ENCODE data around the gene ZNF217. TPM values are rescaled to one million over a fixed set of nuclear protein-coding genes. Genes with fewer than 3 reads are reported as not detected.
"Not testable (repeated sequence)": the region's sequence is repeated elsewhere in the genome, so short reads cannot be mapped to it uniquely, and the experiment has no call there.

Gene ZNF217
- total and polyA plus RNA-seq, 2 of the 8 experiments (the other 6 are each of a cell fraction or from before 2014, with no cell fraction given), result 15.3 to 87.9 TPM

DNA sequence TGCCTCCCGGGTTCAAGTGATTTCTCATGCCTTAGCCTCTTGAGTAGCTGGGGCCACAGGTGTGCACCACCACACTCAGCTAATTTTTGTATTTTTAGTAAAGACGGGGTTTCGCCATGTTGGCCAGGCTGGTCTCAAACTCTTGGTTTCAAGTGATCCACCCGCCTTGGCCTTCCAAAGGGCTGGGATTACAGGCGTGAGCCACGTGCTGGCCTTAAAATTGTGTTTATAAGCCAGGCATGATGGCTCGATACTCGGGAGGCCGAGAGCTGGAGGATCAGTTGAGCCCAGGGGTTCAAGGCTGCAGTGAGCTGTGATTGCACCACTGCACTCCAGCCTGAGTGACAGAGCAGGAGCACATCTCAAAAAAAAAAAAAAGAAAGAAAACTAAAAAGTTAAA lies 27.0 kb downstream of the ZNF217 start:
- not testable (repeated sequence) for DNase-seq (ENCODE audit: low read depth in 1 of 2, low spot score in 2 of 2); H2BK5ac ChIP-seq (ENCODE audit: low read depth, low read length); H2AFZ ChIP-seq (ENCODE audit: low read length); H3K4me2 ChIP-seq (ENCODE audit: insufficient read depth in 1 of 2, low read depth in 2 of 2, low read length in 2 of 2); H2BK20ac ChIP-seq (ENCODE audit: low read length); H3K27ac ChIP-seq (ENCODE audit: low read depth, low read length); H2BK12ac ChIP-seq (ENCODE audit: low read depth, low read length); H4K5ac ChIP-seq (ENCODE audit: insufficient read length, low read depth, low read length); H2AK5ac ChIP-seq (ENCODE audit: low read depth, low read length); H3K27me3 ChIP-seq (replicated peaks in 1 of 4; ENCODE audit: control insufficient read depth in 3 of 4, extremely low read depth in 1 of 4, insufficient read depth in 3 of 4, low read length in 3 of 4); H3K23me2 ChIP-seq (ENCODE audit: low read depth, low read length); H3K56ac ChIP-seq (replicated peaks; ENCODE audit: insufficient read length, low read depth, low read length); H3K9ac ChIP-seq (replicated peaks in 1 of 4; ENCODE audit: extremely low read depth in 1 of 4, low read depth in 3 of 4, low read length in 3 of 4); H3K4me3 ChIP-seq (ENCODE audit: extremely low read depth in 1 of 4, insufficient read depth in 2 of 4, low read depth in 3 of 4, low read length in 4 of 4); H4K91ac ChIP-seq (replicated peaks; ENCODE audit: insufficient read length, low read length); H3K4ac ChIP-seq (replicated peaks; ENCODE audit: insufficient read length, low read depth, low read length); H2BK120ac ChIP-seq (replicated peaks; ENCODE audit: low read depth, low read length); H3K14ac ChIP-seq (ENCODE audit: insufficient read length); H3K79me1 ChIP-seq (ENCODE audit: low read depth, low read length); H4K8ac ChIP-seq (ENCODE audit: extremely low read depth, insufficient read depth, low read length); H4K20me1 ChIP-seq (replicated peaks in 1 of 2; ENCODE audit: control insufficient read depth in 1 of 2, insufficient read depth in 2 of 2, low read length in 2 of 2); H3K9me3 ChIP-seq (ENCODE audit: insufficient read depth in 2 of 2, low read depth in 1 of 2, low read length in 1 of 2); H3K4me1 ChIP-seq (replicated peaks in 1 of 4; ENCODE audit: control insufficient read depth in 3 of 4, insufficient read depth in 4 of 4, low read length in 3 of 4); FAIRE-seq; H2BK15ac ChIP-seq (ENCODE audit: low read length); H3K18ac ChIP-seq (ENCODE audit: extremely low read depth, low read length); H3K23ac ChIP-seq (ENCODE audit: insufficient read length)
- Histone ChIP-seq H3K79me2 (ENCODE audit: control insufficient read depth in 1 of 2, insufficient read depth in 2 of 2, low read length in 2 of 2) (peaks cover 0 to 33% of the 10 kb centered on the region in 2 experiments; a peak in 2 of 4 replicates), H3K36me3 (ENCODE audit: control insufficient read depth in 2 of 4, insufficient read depth in 4 of 4, low read length in 3 of 4) (peaks cover 20 to 71% (median 36%) of the 10 kb centered on the region in 4 experiments)
- CTCF ChIA-PET (ENCODE audit: partially characterized antibody), result interaction anchor here (1.1 to 1.2 kb wide), 2 partner anchors 358 to 495 kb away, joined by 3 read pairs; no protein-coding TSS in a partner anchor
- 94% methylated on average over 9 of the region's 9 CpGs; no CpG with 5 or more reads in 1 of the 2 experiments for WGBS, 2 experiments (ENCODE audit: extremely low coverage in 1 of 2, insufficient coverage in 1 of 2, insufficient read length in 1 of 2, insufficient replicate concordance in 2 of 2, low coverage in 1 of 2, low lambda C conversion rate in 2 of 2, missing lambda C conversion rate in 1 of 2)
- POLR2A ChIA-PET (ENCODE audit: partially characterized antibody), result interaction anchor here (1.2 kb wide), 1 partner anchor 154 kb away, joined by 3 read pairs; no protein-coding TSS in a partner anchor

All from H1 (cell line).